Measurements from ENCODE around the gene ODR4.
"Not testable (repeated sequence)": the region's sequence is repeated elsewhere in the genome, so short reads cannot be mapped to it uniquely, and the experiment has no call there.

The ODR4 gene

DNA sequence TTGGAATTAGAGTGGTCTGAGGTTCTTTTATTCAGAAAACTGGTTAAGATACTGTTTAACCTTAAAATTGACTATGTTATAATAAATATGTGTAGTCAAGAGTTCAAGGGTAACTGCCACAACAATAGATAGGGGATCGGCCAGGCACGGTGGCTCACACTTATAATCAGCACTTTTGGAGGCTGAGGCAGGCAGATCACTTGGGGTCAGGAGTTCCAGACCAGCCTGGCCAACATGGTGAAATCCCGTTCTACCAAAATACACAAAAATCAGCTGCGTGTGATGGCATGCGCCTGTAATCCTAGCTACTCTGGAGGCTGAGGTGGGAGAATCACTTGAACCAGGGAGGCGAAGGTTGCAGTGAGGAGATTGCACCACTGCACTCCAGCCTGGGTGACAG is 45.8 kb downstream of the ODR4 start:
- no peak for DNase-seq (ENCODE audit: low read depth)

DNA sequence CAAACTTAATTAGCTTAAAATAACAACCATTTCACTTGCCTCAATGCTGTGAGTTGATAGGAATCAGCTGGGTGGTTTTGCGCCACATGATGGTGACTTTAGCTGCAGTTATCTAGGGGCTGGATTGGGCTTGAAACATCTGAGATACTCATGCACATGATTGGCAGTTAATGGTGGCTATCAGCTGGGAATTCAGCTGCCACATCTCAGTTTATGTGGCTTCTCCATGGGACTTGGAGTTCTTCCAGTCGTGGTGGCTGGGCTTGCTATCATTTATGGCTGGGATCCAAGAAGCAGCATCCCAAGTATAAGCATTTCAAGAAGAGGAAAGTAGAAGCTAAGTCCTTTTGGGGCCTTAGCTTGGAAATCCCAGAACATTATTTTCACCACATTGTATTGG is 48.9 kb downstream of the ODR4 start:
- no peak for DNase-seq (ENCODE audit: low read depth)

DNA sequence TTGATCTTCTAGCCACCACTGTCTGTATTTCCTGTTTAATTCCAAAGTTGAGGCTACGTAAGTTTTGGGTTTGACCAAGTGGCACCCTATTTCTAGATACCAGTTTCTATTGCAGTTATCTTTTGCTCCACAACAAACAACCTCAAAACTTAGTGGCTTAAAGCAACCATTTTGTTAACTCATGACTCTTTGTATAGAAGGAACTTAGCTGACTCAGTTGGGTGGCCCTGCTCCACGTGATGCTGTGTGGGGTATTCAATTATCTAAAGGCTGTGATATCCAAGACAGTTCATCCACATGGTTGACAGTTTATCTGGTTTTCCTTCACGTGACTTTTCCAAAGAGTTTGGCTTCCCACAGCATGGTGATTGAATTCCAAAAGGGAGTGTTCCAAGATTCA is 50.5 kb downstream of the ODR4 start:
- DNase-seq (ENCODE audit: low read depth) = no peak

DNA sequence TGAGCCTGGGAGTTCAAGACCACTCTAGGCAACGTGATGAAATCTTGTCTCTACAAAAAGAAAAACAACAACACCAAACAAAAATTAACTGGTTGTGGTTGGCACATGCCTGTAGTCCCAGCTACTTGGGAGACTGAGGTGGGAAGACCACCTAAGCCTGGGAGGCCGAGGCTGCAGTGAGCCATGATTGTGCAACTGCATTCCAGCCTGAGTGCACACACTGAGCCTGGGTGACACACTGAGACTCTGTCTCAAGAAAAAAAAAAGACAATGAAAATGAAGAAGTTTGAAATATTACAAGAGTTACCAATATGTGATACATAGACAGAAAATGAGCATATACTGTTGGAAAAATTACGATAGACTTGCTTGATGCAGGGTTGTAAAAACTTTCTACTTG is 53.4 kb downstream of the ODR4 start:
- no peak for DNase-seq (ENCODE audit: low read depth)

DNA sequence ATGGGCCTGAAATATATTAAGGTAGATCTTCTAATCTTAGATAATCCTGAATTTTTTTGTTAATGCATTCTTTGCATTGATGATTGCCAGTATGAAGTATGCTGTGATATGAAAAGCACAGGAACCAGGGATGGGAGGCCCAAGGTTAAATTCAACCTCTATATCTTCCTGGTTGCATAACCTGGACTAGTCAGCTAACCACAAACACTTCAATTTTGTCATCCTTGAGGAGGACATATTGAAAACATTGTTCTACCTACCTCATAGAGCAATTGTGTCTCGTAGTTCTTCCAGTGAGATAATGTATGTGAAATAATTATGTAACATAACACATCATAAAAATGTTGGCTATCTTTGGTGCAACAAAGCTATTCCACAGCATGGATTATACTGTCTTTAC is 59.7 kb downstream of the ODR4 start:
- DNase-seq (ENCODE audit: low read depth) = no peak

DNA sequence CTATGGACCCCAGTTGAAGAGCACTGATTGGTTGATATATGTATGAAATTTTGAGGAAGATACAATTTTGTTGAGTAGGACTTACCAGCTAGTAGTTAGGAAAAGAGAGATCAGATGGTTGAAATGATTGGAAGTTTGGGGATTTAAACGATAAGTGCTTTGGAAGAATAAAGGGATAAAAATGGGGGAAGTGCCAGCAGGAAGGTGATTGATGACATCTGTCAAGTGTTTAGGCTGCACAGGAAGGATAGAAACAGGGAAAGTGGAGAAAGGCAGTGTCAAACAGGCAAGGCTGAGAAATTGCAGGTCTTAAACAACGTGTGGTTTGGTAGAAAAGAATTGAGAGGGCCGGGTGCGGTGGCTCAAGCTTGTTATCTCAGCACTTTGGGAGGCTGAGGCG is 62.9 kb downstream of the ODR4 start:
- no peak for DNase-seq (ENCODE audit: low read depth)

DNA sequence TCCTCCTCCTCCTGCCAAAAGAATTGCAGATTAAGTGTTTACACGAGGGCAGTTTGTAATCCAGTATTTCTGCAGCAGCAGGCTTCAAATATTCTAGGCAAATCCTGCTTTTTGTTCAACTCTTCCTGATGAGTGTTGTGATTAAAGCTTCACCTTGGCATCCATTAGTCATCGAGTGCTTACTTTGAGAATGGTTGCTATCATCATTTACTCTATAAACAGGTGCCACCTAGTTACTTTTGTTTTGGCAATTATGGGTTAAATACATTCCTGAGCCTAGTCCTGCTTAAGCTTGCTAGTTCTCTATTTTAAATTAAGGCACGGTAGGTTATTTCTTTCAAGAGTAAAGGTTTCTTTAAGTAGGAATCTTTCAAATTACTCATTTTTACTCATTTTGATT is 64.9 kb downstream of the ODR4 start:
- no peak for DNase-seq (ENCODE audit: low read depth)

DNA sequence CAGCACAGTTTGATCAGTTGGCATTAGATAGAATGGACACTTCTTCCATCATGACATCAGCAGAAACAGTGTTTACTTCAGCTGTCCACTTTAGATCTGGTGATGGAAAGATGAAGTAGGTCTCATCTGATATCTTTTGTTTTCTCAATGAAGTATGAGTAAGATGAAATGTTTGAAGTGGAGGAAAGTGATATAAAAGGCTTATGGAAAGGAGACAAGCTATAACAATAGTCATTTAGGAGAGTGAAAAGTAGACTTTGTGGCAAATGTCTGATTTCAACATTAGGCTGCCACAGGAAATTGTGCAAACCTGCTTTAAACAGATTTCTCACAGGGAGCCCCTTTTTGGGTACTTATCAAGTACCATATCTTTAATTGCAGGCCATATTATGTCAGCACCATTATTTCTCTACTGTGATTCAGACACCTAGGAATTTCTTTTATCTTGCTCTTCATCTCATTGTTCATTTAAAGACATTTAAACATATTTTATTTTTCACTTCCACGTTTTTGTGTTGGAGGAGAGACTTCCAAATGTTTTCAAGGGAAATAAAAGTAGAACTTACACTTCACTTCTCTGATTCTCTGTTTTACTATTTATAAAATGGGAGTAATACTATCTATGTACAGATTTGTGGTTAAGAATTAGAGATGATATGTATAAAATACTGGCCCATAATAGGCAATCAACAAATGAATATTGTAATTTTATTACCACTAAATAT is 67.2 kb downstream of the ODR4 start:
- DNase-seq (ENCODE audit: low read depth) = no peak

DNA sequence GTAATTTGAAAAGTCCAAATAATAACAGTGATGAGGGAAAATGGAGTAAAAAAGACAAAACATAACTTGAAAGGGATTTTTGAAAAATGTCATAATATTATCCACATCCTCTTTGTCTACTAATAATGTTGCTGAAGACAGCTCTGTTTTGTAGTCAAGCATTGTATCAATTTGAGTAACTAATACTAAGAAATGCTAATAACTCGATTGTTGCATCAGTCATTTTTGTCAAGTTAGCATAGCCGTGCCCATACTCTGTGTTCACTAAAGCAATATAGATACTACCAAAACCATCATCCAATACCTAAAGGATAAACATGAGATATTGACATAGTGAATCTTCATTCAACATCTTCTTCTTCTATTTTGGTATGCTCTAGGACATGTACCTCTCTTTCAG is 68.0 kb downstream of the ODR4 start:
- DNase-seq (ENCODE audit: low read depth) = no peak

DNA sequence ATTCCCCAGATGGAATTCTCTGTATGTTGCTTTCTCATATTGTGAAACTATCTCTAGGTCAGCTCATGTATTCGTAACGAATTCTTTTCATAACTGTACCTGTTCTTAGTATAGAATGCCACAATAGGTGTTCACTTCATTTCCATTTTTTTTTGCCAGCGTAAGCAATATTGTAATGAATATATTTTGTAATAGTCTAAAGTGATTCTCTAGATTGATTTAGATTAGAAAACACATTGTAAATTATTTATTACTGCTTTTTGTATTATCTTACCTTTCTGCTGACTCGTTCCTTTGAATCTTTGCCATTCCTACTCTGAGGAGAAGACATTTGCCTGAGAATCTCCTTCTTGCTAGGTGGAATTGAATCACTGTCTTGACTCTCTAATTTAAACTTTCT is 70.5 kb downstream of the ODR4 start:
- DNase-seq (ENCODE audit: low read depth) = no peak

DNA sequence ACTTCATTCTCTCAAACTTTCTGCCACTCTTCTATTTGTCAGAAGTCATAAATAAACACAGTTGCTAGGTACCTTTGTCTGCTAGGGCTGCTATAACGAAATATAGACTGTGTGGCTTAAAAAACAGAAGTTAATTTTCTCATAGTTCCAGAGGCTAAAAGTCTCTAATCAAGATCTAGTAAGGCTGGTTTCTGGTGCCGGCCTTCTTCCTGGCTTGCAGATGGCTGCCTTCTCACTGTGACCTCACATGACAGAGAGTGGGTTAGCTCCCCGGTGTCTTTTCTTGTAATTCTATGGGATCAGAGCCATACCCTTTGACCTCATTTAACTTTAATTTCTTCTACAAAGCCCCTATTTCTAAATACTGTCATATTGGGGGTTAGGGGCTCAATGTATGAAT is 79.3 kb downstream of the ODR4 start:
- DNase-seq (ENCODE audit: low read depth) = no peak

DNA sequence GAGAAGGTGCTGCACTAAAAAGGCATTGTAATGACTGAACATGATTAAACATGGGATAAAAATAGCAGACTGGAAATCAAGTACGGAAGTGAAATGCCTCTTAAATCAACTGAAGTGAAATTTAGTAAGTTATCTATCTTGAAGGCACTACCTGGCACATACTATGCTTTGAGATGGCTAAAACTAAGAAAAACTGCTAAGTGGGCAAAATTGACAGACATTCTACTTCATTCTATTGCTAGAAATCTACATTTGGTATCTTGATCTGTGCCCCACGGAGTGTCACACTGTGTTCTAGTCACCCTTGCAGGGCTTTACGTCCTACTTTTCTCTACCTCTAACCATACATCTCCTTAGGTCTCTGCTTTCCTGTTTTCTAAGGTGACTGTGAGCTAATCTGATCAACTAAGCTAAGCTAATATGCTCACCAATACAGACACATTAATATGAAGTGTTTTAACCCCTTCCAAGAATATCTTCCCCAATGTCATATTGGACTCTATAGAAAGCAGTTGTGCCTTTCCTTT is 81.2 kb downstream of the ODR4 start:
- DNase-seq (ENCODE audit: low read depth) = no peak

DNA sequence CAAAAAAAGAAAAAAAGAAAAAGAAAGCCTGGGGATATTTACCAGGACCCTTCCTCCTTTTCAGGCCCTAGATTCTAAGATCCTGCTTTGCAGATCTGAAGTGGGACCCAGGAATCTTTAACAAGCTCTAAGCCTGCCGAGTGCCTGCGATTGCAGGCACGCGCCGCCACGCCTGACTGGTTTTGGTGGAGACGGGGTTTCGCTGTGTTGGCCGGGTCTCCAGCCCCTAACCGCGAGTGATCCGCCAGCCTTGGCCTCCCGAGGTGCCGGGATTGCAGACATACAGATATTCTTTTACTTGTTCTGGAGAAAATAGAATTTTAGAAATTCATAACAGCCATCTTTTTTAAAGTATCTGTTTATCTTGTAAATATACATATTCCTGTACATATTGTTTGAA is 83.5 kb downstream of the ODR4 start:
- not testable (repeated sequence) for DNase-seq (ENCODE audit: low read depth)

DNA sequence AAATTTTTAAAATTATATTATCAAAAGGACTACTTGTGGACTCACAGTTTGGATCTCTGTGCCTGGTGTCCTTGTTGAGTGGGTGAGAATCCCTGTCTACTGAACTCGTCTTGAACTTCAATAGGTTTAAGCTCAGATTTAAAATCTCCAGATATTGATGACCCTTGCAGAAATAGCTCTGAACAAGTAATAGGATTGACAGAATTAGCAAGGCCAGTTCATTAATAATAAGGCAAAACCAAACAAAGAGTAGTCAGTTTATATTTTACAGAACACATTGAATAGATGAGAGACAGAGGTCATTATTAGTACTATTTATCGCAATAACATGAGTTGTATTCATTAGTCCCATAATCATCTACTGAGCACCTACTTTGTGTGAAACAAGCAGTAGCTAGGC is 85.4 kb downstream of the ODR4 start, which contains the start of gene PDC:
TSS of gene PDC (minus strand) at position 101 of the 400 bp plus-strand sequence. CDS start 11,655 bp downstream, outside the sequence.
- no peak for DNase-seq (ENCODE audit: low read depth)

DNA sequence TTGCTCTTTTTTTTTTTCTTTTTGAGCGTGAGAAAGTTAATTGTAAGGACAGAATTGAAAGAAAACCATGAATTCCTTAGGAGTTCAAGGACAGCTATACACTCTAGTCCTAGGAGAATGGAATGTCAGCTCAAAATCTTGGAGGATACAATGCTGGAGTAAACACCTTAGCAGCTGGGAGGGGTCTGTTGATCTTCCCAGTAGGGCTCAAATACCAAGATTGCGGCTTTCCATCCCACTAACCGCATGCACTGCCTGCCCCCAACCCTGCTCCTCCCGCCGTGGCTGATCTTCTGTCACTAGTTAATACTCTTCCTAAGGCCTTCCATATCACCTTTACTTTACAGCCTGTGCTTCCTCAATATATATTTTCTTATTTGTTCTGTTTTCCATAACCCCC is 87.9 kb downstream of the ODR4 start:
- no peak for DNase-seq (ENCODE audit: low read depth)

DNA sequence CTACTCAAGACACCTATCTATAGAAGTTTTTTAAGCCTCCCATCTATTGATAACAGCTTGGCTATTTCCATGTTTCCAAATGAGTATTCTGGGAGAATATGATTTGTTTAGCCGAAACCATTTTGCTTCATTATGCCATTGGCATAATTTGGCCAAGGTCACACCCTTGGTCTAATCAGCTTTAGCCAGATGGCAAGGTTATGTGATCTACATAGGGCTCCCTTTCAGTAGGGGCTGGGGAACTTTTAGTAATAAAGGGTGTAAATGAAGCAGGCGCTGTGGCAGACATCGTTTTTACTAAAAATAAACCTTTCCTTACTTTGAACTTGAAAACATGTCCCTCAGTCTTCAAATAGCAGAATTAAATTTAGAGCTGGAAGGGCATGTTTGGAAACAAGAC is 88.3 kb downstream of the ODR4 start:
- DNase-seq (ENCODE audit: low read depth) = no peak

DNA sequence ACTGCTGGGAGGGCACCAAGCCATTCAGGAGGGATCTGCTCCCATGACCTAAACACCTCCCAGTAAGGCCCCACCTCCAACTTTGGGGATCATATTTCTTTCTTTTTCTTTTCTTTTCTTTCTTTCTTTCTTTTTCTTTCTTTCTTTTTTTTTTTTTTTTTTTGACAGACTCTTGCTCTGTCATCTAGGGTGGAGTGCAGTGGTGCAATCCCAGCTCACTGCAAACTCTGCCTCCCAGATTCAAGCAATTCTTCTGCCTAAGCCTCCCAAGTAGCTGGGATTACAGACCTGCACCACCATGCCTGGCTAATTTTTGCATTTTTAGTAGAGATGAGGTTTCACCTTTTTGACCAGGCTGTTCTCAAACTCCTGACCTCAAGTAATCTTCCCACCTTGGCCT is 89.9 kb downstream of the ODR4 start:
- DNase-seq (ENCODE audit: low read depth) = not testable (repeated sequence)

DNA sequence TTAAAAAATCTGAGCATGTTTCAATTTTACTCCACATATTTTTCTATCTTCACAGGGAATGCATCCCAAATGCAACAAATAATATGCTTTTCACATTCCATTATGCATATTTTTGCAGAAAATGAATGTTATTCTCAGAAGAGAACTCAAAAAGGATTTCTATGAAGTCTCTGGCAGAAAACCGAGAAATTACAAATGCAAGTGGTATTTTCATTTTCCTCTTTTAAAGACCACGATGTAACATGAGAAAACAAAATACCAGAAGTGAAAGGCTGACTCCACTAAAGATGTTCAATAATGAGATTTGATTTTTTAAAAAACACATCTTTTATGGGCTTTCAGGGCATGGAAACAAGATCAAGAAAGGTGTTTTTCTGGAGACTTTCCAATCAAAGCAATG is 90.3 kb downstream of the ODR4 start:
- no peak for DNase-seq (ENCODE audit: low read depth)

Data from CMK (cell line).